IMR-90 (cell line): ENCODE measurements around the gene RSPH10B2. TPM values are rescaled to one million over a fixed set of nuclear protein-coding genes. Genes with fewer than 3 reads are reported as not detected.
A peak's percentile ranks its signal among the peaks of the same experiment; 100 is the strongest.
"Not testable (repeated sequence)": the region's sequence is repeated elsewhere in the genome, so short reads cannot be mapped to it uniquely, and the experiment has no call there.

Source experiments
- ATAC-seq: fragments of 200-7000 bp; cut with Tn5 transposase; 2 replicates; pipeline ENCODE4 v1.9.1; 2020; ENCODE audit warnings: low read depth, mild to moderate bottlenecking, moderate library complexity
- BruUV-seq: library from RNA; stranded (reverse); fragments of 400-500 nt; replicated peaks from 2 replicates; lab custom pipeline; 2021; lab: Mats Ljungman, UMichigan
- CTCF ChIA-PET: fragments of 300-600 bp; formaldehyde crosslinking; extraction: SDS; loops from one replicate; lab custom pipeline; 2021; ENCODE audit warnings: antibody characterized with exemption; lab: Yijun Ruan, JAX
- POLR2A ChIA-PET: fragments of 300-600 bp; sonication (Branson Sonifier 250); formaldehyde crosslinking; loops from one replicate; lab custom pipeline; 2022; ENCODE audit warnings: antibody characterized with exemption; ENCODE audit not compliant: unreplicated experiment; lab: Charles Lee
- DNase-seq: peaks from one replicate; pipeline ENCODE4 v3.0.0; 2013
- H2AFZ ChIP-seq: replicated peaks from 2 replicates; pipeline ENCODE3; 2013; ENCODE audit warnings: low read length, mild to moderate bottlenecking; ENCODE audit not compliant: poor library complexity
- H2AK5ac ChIP-seq: 2 replicates; pipeline ENCODE4 v1.6.1; 2013; ENCODE audit warnings: low read depth, low read length, inconsistent platforms
- H2AK9ac ChIP-seq: replicated peaks from 2 replicates; pipeline ENCODE3; 2013; ENCODE audit warnings: mild to moderate bottlenecking, low read depth, low read length, moderate library complexity; ENCODE audit not compliant: poor library complexity
- H2BK120ac ChIP-seq: 2 replicates; pipeline ENCODE4 v1.6.1; 2013; ENCODE audit warnings: low read depth, low read length, inconsistent platforms
- H2BK15ac ChIP-seq: 3 replicates; pipeline ENCODE4 v1.6.1; 2013; ENCODE audit warnings: low read depth, low read length, inconsistent platforms
- H2BK20ac ChIP-seq: 2 replicates; pipeline ENCODE4 v1.6.1; 2013; ENCODE audit warnings: low read depth, mild to moderate bottlenecking, inconsistent platforms, low read length, moderate library complexity
- H2BK5ac ChIP-seq: 2 replicates; pipeline ENCODE4 v1.6.1; 2013; ENCODE audit warnings: mild to moderate bottlenecking, low read depth, low read length, inconsistent platforms; ENCODE audit not compliant: poor library complexity, severe bottlenecking
- H3K14ac ChIP-seq: replicated peaks from 2 replicates; pipeline ENCODE4 v1.6.1; 2013; ENCODE audit warnings: low read depth, low read length, inconsistent platforms
- H3K18ac ChIP-seq: 2 replicates; pipeline ENCODE4 v1.6.1; 2013; ENCODE audit warnings: low read depth, low read length, control low read depth
- H3K23ac ChIP-seq: 2 replicates; pipeline ENCODE4 v1.6.1; 2013; ENCODE audit warnings: low read depth, low read length, inconsistent platforms
- H3K27ac ChIP-seq: 2 replicates; pipeline ENCODE4 v1.5.1; 2013; ENCODE audit warnings: mild to moderate bottlenecking, control low read depth, low read length; ENCODE audit not compliant: insufficient read depth
- H3K27me3 ChIP-seq: 2 replicates; pipeline ENCODE4 v1.6.1; 2013; ENCODE audit warnings: low read length; ENCODE audit not compliant: control insufficient read depth, insufficient read depth
- H3K36me3 ChIP-seq: 2 replicates; pipeline ENCODE4 v1.6.1; 2013; ENCODE audit warnings: low read length, mixed read lengths; ENCODE audit not compliant: control insufficient read depth, insufficient read depth
- H3K4ac ChIP-seq: 2 replicates; pipeline ENCODE4 v1.6.1; 2013; ENCODE audit warnings: low read depth, low read length, inconsistent platforms
- H3K4me1 ChIP-seq: 2 replicates; pipeline ENCODE4 v1.6.1; 2013; ENCODE audit warnings: low read length, mixed read lengths; ENCODE audit not compliant: control insufficient read depth, insufficient read depth
- H3K4me2 ChIP-seq: 2 replicates; pipeline ENCODE4 v1.6.1; 2013; ENCODE audit warnings: low read depth, mild to moderate bottlenecking, control low read depth, low read length, moderate library complexity
- H3K4me3 ChIP-seq: 2 replicates; pipeline ENCODE4 v1.5.1; 2013; ENCODE audit warnings: low read depth, mild to moderate bottlenecking, control low read depth, low read length, moderate library complexity; ENCODE audit not compliant: insufficient read depth
- H3K56ac ChIP-seq: 2 replicates; pipeline ENCODE4 v1.6.1; 2013; ENCODE audit warnings: low read length, inconsistent platforms; ENCODE audit not compliant: insufficient read depth; ENCODE audit errors: extremely low read depth
- H3K79me1 ChIP-seq, 2 experiments: 2 replicates each; pipeline ENCODE4 v1.6.1; 2013; ENCODE audit warnings: low read length in 2 of 2, inconsistent platforms in 1 of 2, low read depth in 1 of 2
- H3K9ac ChIP-seq: 2 replicates; pipeline ENCODE4 v1.6.1; 2013; ENCODE audit warnings: low read depth, low read length, control low read depth
- H3K9me1 ChIP-seq: 2 replicates; pipeline ENCODE4 v1.6.1; 2013; ENCODE audit warnings: low read length, inconsistent platforms; ENCODE audit not compliant: insufficient read depth
- H3K9me3 ChIP-seq: 2 replicates; pipeline ENCODE4 v1.6.1; 2013; ENCODE audit warnings: low read length; ENCODE audit not compliant: control insufficient read depth, insufficient read depth
- H4K20me1 ChIP-seq: 2 replicates; pipeline ENCODE4 v1.6.1; 2013; ENCODE audit warnings: low read length, inconsistent platforms; ENCODE audit not compliant: insufficient read depth
- H4K5ac ChIP-seq: 2 replicates; pipeline ENCODE4 v1.6.1; 2013; ENCODE audit warnings: mild to moderate bottlenecking, low read depth, low read length, control low read depth
- H4K8ac ChIP-seq, 2 experiments: 2 replicates each; pipeline ENCODE4 v1.6.1; 2013; ENCODE audit warnings: low read depth in 2 of 2, low read length in 2 of 2, control low read depth in 1 of 2, inconsistent platforms in 1 of 2
- H4K91ac ChIP-seq: 2 replicates; pipeline ENCODE4 v1.6.1; 2013; ENCODE audit warnings: low read depth, low read length, inconsistent platforms; ENCODE audit not compliant: insufficient read depth
- WGBS, 2 experiments: methylation state at CpG; one replicate each; pipeline versions ENCODE4 v1.1.5 to v1.1.7; 2013; ENCODE audit warnings: missing lambda C conversion rate in 2 of 2; ENCODE audit not compliant: insufficient read length in 1 of 2; ENCODE audit errors: extremely low coverage in 2 of 2; 5-methylcytosine and 5-hydroxymethylcytosine counted together
- dilution Hi-C: fragments of 300-500 bp; cut with HindIII; formaldehyde crosslinking; loops from one replicate; pipeline ENCODE4 v1.14.3; 2018; ENCODE audit warnings: low sequenced_read_pairs; ENCODE audit not compliant: unreplicated experiment
- in situ Hi-C: fragments of 300-500 bp; cut with MboI; formaldehyde crosslinking; loops from 3 replicates; pipeline ENCODE4 v1.14.3; 2019; ENCODE audit warnings: low sequenced_read_pairs, inconsistent platforms, mixed read lengths
- intact Hi-C: fragments of 100-400 bp; cut with micrococcal nuclease; formaldehyde crosslinking; loops from 2 replicates; pipeline ENCODE4 v1.10.0; 2022
- polyA plus RNA-seq, 3 experiments: library from polyadenylated mRNA; depleted of rRNA; stranded (reverse); fragments of >200 nt; gene quantifications; 2 replicates each; pipeline ENCODE4 v1.2.3, GENCODE V29; 2012; ENCODE audit warnings: low replicate concordance in 1 of 3
- total RNA-seq: library from RNA; depleted of rRNA; stranded (reverse); fragments of >200 nt; gene quantifications from 2 replicates; pipeline ENCODE4 v1.2.3, GENCODE V29; 2012
- TF ChIP-seq, protein P1 (sequence below): conservative IDR thresholded peaks from 2 replicates; pipeline ENCODE4 v1.5.1; 2012; ENCODE audit warnings: mild to moderate bottlenecking, low read depth, low read length, improper control_type of control experiment

Gene RSPH10B2
- total and polyA plus RNA-seq, 2 of the 4 experiments (the other 2 are of a cell fraction), result not detected

DNA sequence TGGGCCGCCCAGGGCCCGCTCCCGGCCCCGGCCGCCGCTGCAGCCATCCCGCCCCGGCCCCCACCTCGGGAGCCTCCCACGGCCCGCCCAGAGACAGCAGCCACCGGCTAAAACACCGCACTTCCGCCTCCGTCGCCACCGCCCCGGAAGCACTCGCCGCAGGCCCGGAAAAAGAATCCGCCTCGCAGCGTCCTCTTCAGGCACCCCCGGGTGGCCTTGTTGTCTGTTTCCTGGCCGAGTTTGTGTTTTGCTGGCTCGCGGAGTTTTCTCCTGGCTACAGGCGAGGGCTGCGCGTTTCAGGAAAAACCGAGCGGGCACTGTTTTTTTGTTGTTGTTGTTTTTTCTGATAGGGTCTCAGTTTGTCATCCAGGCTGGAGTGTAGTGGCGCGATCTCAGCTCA, 72.2 kb downstream of the RSPH10B2 start, which contains the start of gene CCZ1B:
TSS of gene CCZ1B (minus strand) at position 125 of the 400 bp plus-strand sequence. CDS start at position 47, 78 bp downstream.
- H3K4ac ChIP-seq, result peak within 1 kb of the TSS; percentile 58
- H3K79me1 ChIP-seq, H3K36me3 ChIP-seq, BruUV-seq, CTCF ChIA-PET, H3K27me3 ChIP-seq, H3K18ac ChIP-seq, H2BK15ac ChIP-seq, H3K56ac ChIP-seq, dilution Hi-C loops, H3K4me1 ChIP-seq, H3K23ac ChIP-seq, H2AK9ac ChIP-seq, H3K9me1 ChIP-seq, H4K20me1 ChIP-seq, POLR2A ChIA-PET, intact Hi-C loops, H2BK20ac ChIP-seq, H2BK120ac ChIP-seq, H4K91ac ChIP-seq, in situ Hi-C loops, H2AFZ ChIP-seq, H3K9me3 ChIP-seq: not testable (repeated sequence)
- H3K9ac ChIP-seq, result peak within 1 kb of the TSS; percentile 49; the same call in 1 of the 2 replicates
- peak within 1 kb of the TSS; percentile 28 for H2BK5ac ChIP-seq
- ATAC-seq, result peak; percentile 96
- WGBS, 2 experiments, result no CpG with 5 or more reads among the region's 35 CpGs
- DNase-seq, result peak; percentile 52
- peak within 1 kb of the TSS; percentile 82; the same call in 1 of the 2 replicates for H2AK5ac ChIP-seq
- H3K4me3 ChIP-seq, result peak within 1 kb of the TSS; percentile 64
- H4K5ac ChIP-seq, result peak within 1 kb of the TSS; percentile 98
- H3K14ac ChIP-seq, result peak within 1 kb of the TSS; percentile 68
- peak within 1 kb of the TSS; percentile 94 to 98 for H4K8ac ChIP-seq
- TF ChIP-seq, protein P1, sequence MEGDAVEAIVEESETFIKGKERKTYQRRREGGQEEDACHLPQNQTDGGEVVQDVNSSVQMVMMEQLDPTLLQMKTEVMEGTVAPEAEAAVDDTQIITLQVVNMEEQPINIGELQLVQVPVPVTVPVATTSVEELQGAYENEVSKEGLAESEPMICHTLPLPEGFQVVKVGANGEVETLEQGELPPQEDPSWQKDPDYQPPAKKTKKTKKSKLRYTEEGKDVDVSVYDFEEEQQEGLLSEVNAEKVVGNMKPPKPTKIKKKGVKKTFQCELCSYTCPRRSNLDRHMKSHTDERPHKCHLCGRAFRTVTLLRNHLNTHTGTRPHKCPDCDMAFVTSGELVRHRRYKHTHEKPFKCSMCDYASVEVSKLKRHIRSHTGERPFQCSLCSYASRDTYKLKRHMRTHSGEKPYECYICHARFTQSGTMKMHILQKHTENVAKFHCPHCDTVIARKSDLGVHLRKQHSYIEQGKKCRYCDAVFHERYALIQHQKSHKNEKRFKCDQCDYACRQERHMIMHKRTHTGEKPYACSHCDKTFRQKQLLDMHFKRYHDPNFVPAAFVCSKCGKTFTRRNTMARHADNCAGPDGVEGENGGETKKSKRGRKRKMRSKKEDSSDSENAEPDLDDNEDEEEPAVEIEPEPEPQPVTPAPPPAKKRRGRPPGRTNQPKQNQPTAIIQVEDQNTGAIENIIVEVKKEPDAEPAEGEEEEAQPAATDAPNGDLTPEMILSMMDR, result peak; percentile 24; the same call in 1 of the 2 replicates
- peak within 1 kb of the TSS; percentile 70 for H3K4me2 ChIP-seq
- peak within 1 kb of the TSS; percentile 67 for H3K27ac ChIP-seq

DNA sequence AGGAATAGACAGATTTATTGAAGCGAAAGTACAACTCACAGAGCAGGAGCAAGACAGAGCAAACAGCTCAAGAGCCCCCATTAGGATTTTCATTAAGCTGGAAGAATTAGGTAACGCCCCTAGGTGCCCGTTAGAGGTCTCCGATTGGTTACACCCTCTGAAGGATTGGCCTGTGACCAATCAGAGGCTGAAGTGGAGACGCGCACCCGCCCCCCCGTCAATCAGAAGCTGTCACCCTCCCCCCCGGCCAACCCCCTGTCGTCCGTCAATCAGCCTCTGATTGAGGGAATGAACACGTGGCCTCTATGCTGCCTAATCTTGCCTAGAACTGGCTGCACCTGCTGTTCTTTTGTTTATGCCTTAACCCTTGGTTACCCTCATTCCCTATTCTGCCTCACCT, 73.3 kb downstream of the RSPH10B2 start:
- H3K4me3 ChIP-seq, BruUV-seq, H2BK15ac ChIP-seq, ATAC-seq, H2BK20ac ChIP-seq, H3K27ac ChIP-seq, H2AFZ ChIP-seq, H3K79me1 ChIP-seq, H2AK5ac ChIP-seq, H3K27me3 ChIP-seq, in situ Hi-C loops, POLR2A ChIA-PET, H4K91ac ChIP-seq, H3K36me3 ChIP-seq, H3K4ac ChIP-seq, H2AK9ac ChIP-seq, H3K9me1 ChIP-seq, H3K4me2 ChIP-seq, H4K5ac ChIP-seq, H3K4me1 ChIP-seq, dilution Hi-C loops, H2BK120ac ChIP-seq, intact Hi-C loops, H2BK5ac ChIP-seq, H4K20me1 ChIP-seq, H3K18ac ChIP-seq, H3K23ac ChIP-seq, H3K56ac ChIP-seq, H3K9ac ChIP-seq, H3K14ac ChIP-seq, CTCF ChIA-PET, H3K9me3 ChIP-seq, DNase-seq: not testable (repeated sequence)
- peak overlapping the region in 1 of 2 experiments; percentile 60; a peak in 1 of 4 replicates for H4K8ac ChIP-seq
- WGBS, 2 experiments, result no CpG with 5 or more reads among the region's 12 CpGs
